ENCODE data around the gene NIPAL1.

NIPAL1 gene

GRCh38 chr4:48015216-48015615 is 1.4 kb upstream of the NIPAL1 start:
- TF ChIP-seq REST (IDR thresholded peaks at IDR 0.05; ENCODE audit: insufficient replicate concordance, low read depth) (no peak), GABPA (IDR thresholded peaks at IDR 0.05; ENCODE audit: low read depth) (no peak), CTCF (IDR thresholded peaks at IDR 0.05; ENCODE audit: insufficient read depth, low read length) (no peak), SPI1 (IDR thresholded peaks at IDR 0.05; ENCODE audit: borderline replicate concordance, low read depth) (no peak), POLR2AphosphoS5 (IDR thresholded peaks at IDR 0.05; ENCODE audit: low read depth) (no peak)
- Histone ChIP-seq H3K27ac (replicated peaks) (no peak overlapping the region), H3K4me3 (replicated peaks; ENCODE audit: insufficient read depth, low read length) (no peak overlapping the region), H3K27me3 (ENCODE audit: insufficient read depth, poor library complexity, severe bottlenecking) (peaks cover 7% of the 10 kb centered on the region)
- DNase-seq (ENCODE audit: low read depth in 1 of 2, low spot score in 1 of 2): no peak

GRCh38 chr4:48015678-48016077 is 894 bp upstream of the NIPAL1 start:
- no peak for DNase-seq (ENCODE audit: low read depth in 1 of 2, low spot score in 1 of 2)
- Histone ChIP-seq H3K27me3 (ENCODE audit: insufficient read depth, poor library complexity, severe bottlenecking) (peaks cover 7% of the 10 kb centered on the region), H3K4me3 (replicated peaks; ENCODE audit: insufficient read depth, low read length) (no peak overlapping the region), H3K27ac (replicated peaks) (no peak overlapping the region)
- no peak for TF ChIP-seq SPI1 (IDR thresholded peaks at IDR 0.05; ENCODE audit: borderline replicate concordance, low read depth)
- no peak for TF ChIP-seq POLR2AphosphoS5 (IDR thresholded peaks at IDR 0.05; ENCODE audit: low read depth)
- TF ChIP-seq REST (IDR thresholded peaks at IDR 0.05; ENCODE audit: insufficient replicate concordance, low read depth): no peak
- TF ChIP-seq GABPA (IDR thresholded peaks at IDR 0.05; ENCODE audit: low read depth): no peak
- no peak for TF ChIP-seq CTCF (IDR thresholded peaks at IDR 0.05; ENCODE audit: insufficient read depth, low read length)

GRCh38 chr4:48017108-48017571 is 568 bp downstream of the NIPAL1 start:
- no peak for DNase-seq (ENCODE audit: low read depth in 1 of 2, low spot score in 1 of 2)

More at GRCh38 chr4:48017108-48017571, 568 bp downstream of the NIPAL1 start:
- Histone ChIP-seq H3K4me3 (replicated peaks; ENCODE audit: insufficient read depth, low read length) (peak overlapping the region; percentile 69), H3K27me3 (ENCODE audit: insufficient read depth, poor library complexity, severe bottlenecking) (peaks cover 7% of the 10 kb centered on the region), H3K27ac (replicated peaks) (no peak overlapping the region)
- TF ChIP-seq CTCF (IDR thresholded peaks at IDR 0.05; ENCODE audit: insufficient read depth, low read length) (no peak), REST (IDR thresholded peaks at IDR 0.05; ENCODE audit: insufficient replicate concordance, low read depth) (no peak), SPI1 (IDR thresholded peaks at IDR 0.05; ENCODE audit: borderline replicate concordance, low read depth) (no peak), POLR2AphosphoS5 (IDR thresholded peaks at IDR 0.05; ENCODE audit: low read depth) (no peak), GABPA (IDR thresholded peaks at IDR 0.05; ENCODE audit: low read depth) (no peak)
